ENCODE data around the gene NDUFS2.

Gene NDUFS2

GRCh38 chr1:161207173-161207572, 5.0 kb downstream of the NDUFS2 start:
- no peak overlapping the region for H3K4me3 ChIP-seq (ENCODE audit: extremely low read depth, insufficient read depth, low read length, poor library complexity, severe bottlenecking)

GRCh38 chr1:161209790-161210409, 7.7 kb downstream of the NDUFS2 start:
- Histone ChIP-seq H3K36me3 (ENCODE audit: control insufficient read depth, insufficient read depth, low read length) (peaks cover 95% of the 10 kb centered on the region), H3K4me3 (ENCODE audit: extremely low read depth, insufficient read depth, low read length, poor library complexity, severe bottlenecking) (no peak overlapping the region)
- WGBS, 2 experiments (ENCODE audit: insufficient coverage in 2 of 2), result 33 to 43% methylated on average over 7 to 10 of the region's 11 CpGs

More at GRCh38 chr1:161207173-161207572, 5.0 kb downstream of the NDUFS2 start:
- H3K9me3 ChIP-seq (ENCODE audit: control insufficient read depth, low read length), result no peaks in the 10 kb centered on the region
- H3K27ac ChIP-seq (ENCODE audit: low read depth, low read length, severe bottlenecking), result no peak overlapping the region
- 87 to 88% methylated on average over 5 to 8 of the region's 8 CpGs for WGBS, 2 experiments (ENCODE audit: insufficient coverage in 2 of 2)
- peaks cover 85% of the 10 kb centered on the region for H3K36me3 ChIP-seq (ENCODE audit: control insufficient read depth, insufficient read depth, low read length)
- H3K4me1 ChIP-seq (ENCODE audit: control insufficient read depth, insufficient read depth, low read length, poor library complexity, severe bottlenecking), result peaks cover 7% of the 10 kb centered on the region

GRCh38 chr1:161214369-161214768, 12.2 kb downstream of the NDUFS2 start:
- no peak overlapping the region for H3K27ac ChIP-seq (ENCODE audit: low read depth, low read length, severe bottlenecking)
- 97 to 100% methylated on average over 4 to 9 of the region's 9 CpGs for WGBS, 2 experiments (ENCODE audit: insufficient coverage in 2 of 2)
- H3K36me3 ChIP-seq (ENCODE audit: control insufficient read depth, insufficient read depth, low read length), result peaks cover 65% of the 10 kb centered on the region
- no peak overlapping the region for H3K4me3 ChIP-seq (ENCODE audit: extremely low read depth, insufficient read depth, low read length, poor library complexity, severe bottlenecking)
- H3K9me3 ChIP-seq (ENCODE audit: control insufficient read depth, low read length), result no peaks in the 10 kb centered on the region
- H3K4me1 ChIP-seq (ENCODE audit: control insufficient read depth, insufficient read depth, low read length, poor library complexity, severe bottlenecking), result peaks cover 22% of the 10 kb centered on the region

More at GRCh38 chr1:161209790-161210409, 7.7 kb downstream of the NDUFS2 start:
- Histone ChIP-seq H3K4me1 (ENCODE audit: control insufficient read depth, insufficient read depth, low read length, poor library complexity, severe bottlenecking) (peaks cover 2% of the 10 kb centered on the region), H3K9me3 (ENCODE audit: control insufficient read depth, low read length) (no peaks in the 10 kb centered on the region), H3K27ac (ENCODE audit: low read depth, low read length, severe bottlenecking) (no peak overlapping the region)

GRCh38 chr1:161215076-161215475, 12.9 kb downstream of the NDUFS2 start, which contains the start of gene FCER1G:
Gene FCER1G, plus strand, starts transcription at chr1:161215295. Its CDS starts 27 bp downstream, at chr1:161215322.
- Histone ChIP-seq H3K4me3 (ENCODE audit: extremely low read depth, insufficient read depth, low read length, poor library complexity, severe bottlenecking) (no peak within 1 kb of the TSS), H3K36me3 (ENCODE audit: control insufficient read depth, insufficient read depth, low read length) (peaks cover 57% of the 10 kb centered on the region), H3K27ac (ENCODE audit: low read depth, low read length, severe bottlenecking) (no peak within 1 kb of the TSS), H3K4me1 (ENCODE audit: control insufficient read depth, insufficient read depth, low read length, poor library complexity, severe bottlenecking) (peaks cover 20% of the 10 kb centered on the region), H3K9me3 (ENCODE audit: control insufficient read depth, low read length) (no peaks in the 10 kb centered on the region)
- WGBS, 2 experiments (ENCODE audit: insufficient coverage in 2 of 2), result 87 to 98% methylated on average over 4 to 5 of the region's 10 CpGs

- Histone ChIP-seq H3K9me3 (ENCODE audit: control insufficient read depth, low read length) (no peaks in the 10 kb centered on the region), H3K4me1 (ENCODE audit: control insufficient read depth, insufficient read depth, low read length, poor library complexity, severe bottlenecking) (peaks cover 19% of the 10 kb centered on the region), H3K36me3 (ENCODE audit: control insufficient read depth, insufficient read depth, low read length) (peaks cover 37% of the 10 kb centered on the region), H3K4me3 (ENCODE audit: extremely low read depth, insufficient read depth, low read length, poor library complexity, severe bottlenecking) (no peak overlapping the region), H3K27ac (ENCODE audit: low read depth, low read length, severe bottlenecking) (peak overlapping the region; percentile 33)
- WGBS, 2 experiments (ENCODE audit: insufficient coverage in 2 of 2), result 95 to 100% methylated on average over 4 to 7 of the region's 7 CpGs
These were observed 15.0 kb downstream of the NDUFS2 start for GRCh38 chr1:161216945-161217712.

GRCh38 chr1:161217831-161218230, 15.7 kb downstream of the NDUFS2 start:
- peaks cover 19% of the 10 kb centered on the region for H3K4me1 ChIP-seq (ENCODE audit: control insufficient read depth, insufficient read depth, low read length, poor library complexity, severe bottlenecking)
- H3K9me3 ChIP-seq (ENCODE audit: control insufficient read depth, low read length), result no peaks in the 10 kb centered on the region
- H3K27ac ChIP-seq (ENCODE audit: low read depth, low read length, severe bottlenecking), result no peak overlapping the region
- WGBS, 2 experiments (ENCODE audit: insufficient coverage in 2 of 2), result 78 to 83% methylated on average over 2 to 3 of the region's 6 CpGs
- H3K4me3 ChIP-seq (ENCODE audit: extremely low read depth, insufficient read depth, low read length, poor library complexity, severe bottlenecking), result no peak overlapping the region
- peaks cover 30% of the 10 kb centered on the region for H3K36me3 ChIP-seq (ENCODE audit: control insufficient read depth, insufficient read depth, low read length)

- peaks cover 23% of the 10 kb centered on the region for H3K36me3 ChIP-seq (ENCODE audit: control insufficient read depth, insufficient read depth, low read length)
- H3K4me1 ChIP-seq (ENCODE audit: control insufficient read depth, insufficient read depth, low read length, poor library complexity, severe bottlenecking), result peaks cover 19% of the 10 kb centered on the region
- no peak overlapping the region for H3K27ac ChIP-seq (ENCODE audit: low read depth, low read length, severe bottlenecking)
- H3K4me3 ChIP-seq (ENCODE audit: extremely low read depth, insufficient read depth, low read length, poor library complexity, severe bottlenecking), result no peak overlapping the region
- H3K9me3 ChIP-seq (ENCODE audit: control insufficient read depth, low read length), result no peaks in the 10 kb centered on the region
- 88 to 93% methylated on average over 4 to 5 of the region's 8 CpGs for WGBS, 2 experiments (ENCODE audit: insufficient coverage in 2 of 2)
These were observed 16.3 kb downstream of the NDUFS2 start for GRCh38 chr1:161218301-161219077.

GRCh38 chr1:161219078-161219892, 17.1 kb downstream of the NDUFS2 start:
- Histone ChIP-seq H3K4me3 (ENCODE audit: extremely low read depth, insufficient read depth, low read length, poor library complexity, severe bottlenecking) (no peak overlapping the region), H3K9me3 (ENCODE audit: control insufficient read depth, low read length) (no peaks in the 10 kb centered on the region), H3K27ac (ENCODE audit: low read depth, low read length, severe bottlenecking) (no peak overlapping the region), H3K4me1 (ENCODE audit: control insufficient read depth, insufficient read depth, low read length, poor library complexity, severe bottlenecking) (peaks cover 19% of the 10 kb centered on the region), H3K36me3 (ENCODE audit: control insufficient read depth, insufficient read depth, low read length) (peaks cover 15% of the 10 kb centered on the region)
- WGBS, 2 experiments (ENCODE audit: insufficient coverage in 2 of 2), result 93 to 100% methylated on average over 3 to 4 of the region's 5 CpGs

GRCh38 chr1:161220002-161220401, 17.8 kb downstream of the NDUFS2 start:
- WGBS, 2 experiments (ENCODE audit: insufficient coverage in 2 of 2), result 86 to 95% methylated on average over 3 to 4 of the region's 5 CpGs
- H3K36me3 ChIP-seq (ENCODE audit: control insufficient read depth, insufficient read depth, low read length), result peaks cover 9% of the 10 kb centered on the region
- no peaks in the 10 kb centered on the region for H3K9me3 ChIP-seq (ENCODE audit: control insufficient read depth, low read length)
- H3K27ac ChIP-seq (ENCODE audit: low read depth, low read length, severe bottlenecking), result no peak overlapping the region
- no peak overlapping the region for H3K4me3 ChIP-seq (ENCODE audit: extremely low read depth, insufficient read depth, low read length, poor library complexity, severe bottlenecking)
- H3K4me1 ChIP-seq (ENCODE audit: control insufficient read depth, insufficient read depth, low read length, poor library complexity, severe bottlenecking), result peaks cover 19% of the 10 kb centered on the region
